A673 (cell line): ENCODE measurements around the gene CCDC197. TPM values are rescaled to one million over a fixed set of nuclear protein-coding genes. Genes with fewer than 3 reads are reported as not detected.

Source experiments
- BruUV-seq: library from RNA; stranded (reverse); fragments of 400-500 nt; replicated peaks from 2 replicates; lab custom pipeline; 2021; lab: Mats Ljungman, UMichigan
- CTCF ChIA-PET: fragments of 300-600 bp; sonication (Branson Sonifier 250); formaldehyde crosslinking; loops from one replicate; lab custom pipeline; 2022; ENCODE audit warnings: antibody characterized with exemption; lab: Charles Lee
- POLR2A ChIA-PET: fragments of 300-600 bp; sonication (Branson Sonifier 250); formaldehyde crosslinking; loops from one replicate; lab custom pipeline; 2022; ENCODE audit warnings: antibody characterized with exemption; ENCODE audit not compliant: low non-redundant PET; lab: Charles Lee
- DNase-seq: peaks from one replicate; pipeline ENCODE4 v3.0.0-alpha.2; 2015; ENCODE audit warnings: low spot score
- H3K27ac ChIP-seq: fragments of 200-600 bp; sonication (generic); 2 replicates; pipeline ENCODE4 v1.5.1; 2016; ENCODE audit warnings: mixed run types, low read depth, mild to moderate bottlenecking, mixed read lengths, antibody characterized with exemption, low read length; ENCODE audit not compliant: poor library complexity, severe bottlenecking
- H3K27me3 ChIP-seq: fragments of 200-600 bp; sonication (generic); replicated peaks from 2 replicates; pipeline ENCODE4 v1.6.1; 2017; ENCODE audit warnings: mixed run types, low read depth, mild to moderate bottlenecking, mixed read lengths, antibody characterized with exemption, low read length; ENCODE audit not compliant: insufficient read depth, poor library complexity
- H3K36me3 ChIP-seq: fragments of 200-600 bp; sonication (generic); 2 replicates; pipeline ENCODE4 v1.6.1; 2016; ENCODE audit warnings: mixed run types, mild to moderate bottlenecking, mixed read lengths, antibody characterized with exemption, low read length; ENCODE audit not compliant: insufficient read depth, poor library complexity, severe bottlenecking
- H3K4me1 ChIP-seq: fragments of 200-600 bp; sonication (generic); 2 replicates; pipeline ENCODE4 v1.6.1; 2017; ENCODE audit warnings: mixed run types, mild to moderate bottlenecking, mixed read lengths, antibody characterized with exemption, low read length; ENCODE audit not compliant: insufficient read depth, poor library complexity, severe bottlenecking
- H3K4me3 ChIP-seq: fragments of 200-600 bp; sonication (generic); 2 replicates; pipeline ENCODE4 v1.5.1; 2016; ENCODE audit warnings: low read depth, mixed run types, mild to moderate bottlenecking, mixed read lengths, low read length; ENCODE audit not compliant: poor library complexity, severe bottlenecking
- H3K9me3 ChIP-seq: fragments of 200-600 bp; sonication (generic); 2 replicates; pipeline ENCODE4 v1.6.1; 2016; ENCODE audit warnings: mixed run types, low read depth, mild to moderate bottlenecking, mixed read lengths, antibody characterized with exemption, low read length; ENCODE audit not compliant: poor library complexity, severe bottlenecking
- CTCF ChIP-seq: fragments of 300-800, 200-600 bp; sonication (generic); conservative IDR thresholded peaks from 2 replicates; pipeline ENCODE4 v1.5.1; 2017; ENCODE audit warnings: low read depth, mild to moderate bottlenecking, antibody characterized with exemption, low read length, moderate library complexity, mixed read lengths
- EZH2 ChIP-seq: fragments of 200-600 bp; sonication (generic); IDR thresholded peaks from 2 replicates; pipeline ENCODE4 v1.6.1; 2017; ENCODE audit warnings: borderline replicate concordance, low read depth, mild to moderate bottlenecking, mixed read lengths, antibody characterized with exemption, low read length; ENCODE audit not compliant: poor library complexity, severe bottlenecking
- intact Hi-C: fragments of 100-400 bp; cut with micrococcal nuclease; formaldehyde crosslinking; loops from one replicate; pipeline ENCODE4 v1.10.0; 2022; ENCODE audit not compliant: unreplicated experiment
- total RNA-seq: library from RNA; stranded (reverse); gene quantifications from 2 replicates; pipeline ENCODE4 v1.2.3, GENCODE V29; 2021

CCDC197 gene
- total RNA-seq, 1 experiment from 2014 or later = not detected

GRCh38 chr14:94049625-94050023 lies 52.5 kb downstream of the CCDC197 start:
- H3K9me3 ChIP-seq = no peaks in the 10 kb centered on the region
- ChIA-PET CTCF (no interaction called here), POLR2A (interaction anchor here (0.7 kb wide), 1 partner anchor 13 kb away, joined by 4 read pairs; no protein-coding TSS in a partner anchor)
- H3K4me3 ChIP-seq = no peak overlapping the region
- H3K4me1 ChIP-seq = peaks cover 30% of the 10 kb centered on the region
- no TSS peak for BruUV-seq
- TF ChIP-seq EZH2 = no peak
- no peak for TF ChIP-seq CTCF
- no peak for DNase-seq
- H3K27me3 ChIP-seq = no peaks in the 10 kb centered on the region
- peaks cover 47% of the 10 kb centered on the region for H3K36me3 ChIP-seq
- H3K27ac ChIP-seq = peak overlapping the region; percentile 19
- intact Hi-C loops = no loop called here

- Histone ChIP-seq H3K27me3 (no peaks in the 10 kb centered on the region), H3K27ac (peak overlapping the region; percentile 19), H3K9me3 (no peaks in the 10 kb centered on the region), H3K36me3 (peaks cover 54% of the 10 kb centered on the region), H3K4me1 (peaks cover 30% of the 10 kb centered on the region), H3K4me3 (no peak overlapping the region)
- ChIA-PET CTCF (interaction anchor here (0.7 kb wide), 1 partner anchor 61 kb away, joined by 6 read pairs; no protein-coding TSS in a partner anchor), POLR2A (interaction anchor here (0.6 kb wide), 1 partner anchor 25 kb away, joined by 3 read pairs; the partner anchor contains the start of gene OTUB2)
- no TSS peak for BruUV-seq
- TF ChIP-seq CTCF (no peak), EZH2 (no peak)
- intact Hi-C loops = no loop called here
- DNase-seq = no peak
Measured at GRCh38 chr14:94050231-94050880, 53.3 kb downstream of the CCDC197 start.

- TF ChIP-seq CTCF = peak; percentile 70
- no peak for TF ChIP-seq EZH2
- H3K4me3 ChIP-seq = no peak overlapping the region
- H3K36me3 ChIP-seq = peaks cover 57% of the 10 kb centered on the region
- CTCF ChIA-PET = interaction anchor here (0.7 to 1.1 kb wide), 2 partner anchors 60 to 85 kb away, joined by 6 to 9 read pairs; no protein-coding TSS in a partner anchor
- no peaks in the 10 kb centered on the region for H3K9me3 ChIP-seq
- H3K4me1 ChIP-seq = peaks cover 30% of the 10 kb centered on the region
- BruUV-seq = no TSS peak
- intact Hi-C loops = no loop called here
- DNase-seq = peak; percentile 43
- no peak overlapping the region for H3K27ac ChIP-seq
- no peaks in the 10 kb centered on the region for H3K27me3 ChIP-seq
- POLR2A ChIA-PET = interaction anchor here (0.6 kb wide), 1 partner anchor 25 kb away, joined by 3 read pairs; the partner anchor contains the start of gene OTUB2
Measured at GRCh38 chr14:94051115-94051514, 54.0 kb downstream of the CCDC197 start.
